Measurements from ENCODE around the gene SAMD3. TPM values are rescaled to one million over a fixed set of nuclear protein-coding genes. Genes with fewer than 3 reads are reported as not detected.

Gene SAMD3
- total RNA-seq, 4 donors from 2014 or later: 4.0 to 4.4 TPM; not detected in 2

DNA sequence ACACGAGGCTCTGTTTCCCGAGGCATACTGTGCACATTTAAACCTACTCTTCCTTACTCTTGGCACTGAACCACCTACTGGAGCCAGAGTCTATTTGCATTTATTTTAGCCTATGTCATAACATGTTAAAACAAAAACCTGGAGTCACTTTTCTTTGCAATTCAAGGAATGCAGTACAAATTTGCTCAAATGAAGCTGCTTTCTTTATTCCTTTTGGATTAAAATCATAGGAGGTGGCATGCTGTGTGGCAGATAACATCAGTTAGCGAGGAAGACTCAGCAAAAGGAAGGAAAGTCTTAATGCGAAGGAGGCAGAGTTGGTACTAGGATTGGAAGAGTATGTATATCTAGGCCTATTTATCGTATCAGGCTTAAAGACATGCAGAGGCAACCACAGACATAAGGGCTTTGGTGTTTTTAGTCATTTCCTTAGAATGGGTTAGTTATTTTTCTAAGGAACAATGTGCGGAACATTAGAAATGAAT lies 92.9 kb downstream of the SAMD3 start:
- intact Hi-C loops (cut with DNase I; ENCODE audit: low total_unique reads): no loop called here
- DNase-seq: no peak
- TF ChIP-seq, protein P1, sequence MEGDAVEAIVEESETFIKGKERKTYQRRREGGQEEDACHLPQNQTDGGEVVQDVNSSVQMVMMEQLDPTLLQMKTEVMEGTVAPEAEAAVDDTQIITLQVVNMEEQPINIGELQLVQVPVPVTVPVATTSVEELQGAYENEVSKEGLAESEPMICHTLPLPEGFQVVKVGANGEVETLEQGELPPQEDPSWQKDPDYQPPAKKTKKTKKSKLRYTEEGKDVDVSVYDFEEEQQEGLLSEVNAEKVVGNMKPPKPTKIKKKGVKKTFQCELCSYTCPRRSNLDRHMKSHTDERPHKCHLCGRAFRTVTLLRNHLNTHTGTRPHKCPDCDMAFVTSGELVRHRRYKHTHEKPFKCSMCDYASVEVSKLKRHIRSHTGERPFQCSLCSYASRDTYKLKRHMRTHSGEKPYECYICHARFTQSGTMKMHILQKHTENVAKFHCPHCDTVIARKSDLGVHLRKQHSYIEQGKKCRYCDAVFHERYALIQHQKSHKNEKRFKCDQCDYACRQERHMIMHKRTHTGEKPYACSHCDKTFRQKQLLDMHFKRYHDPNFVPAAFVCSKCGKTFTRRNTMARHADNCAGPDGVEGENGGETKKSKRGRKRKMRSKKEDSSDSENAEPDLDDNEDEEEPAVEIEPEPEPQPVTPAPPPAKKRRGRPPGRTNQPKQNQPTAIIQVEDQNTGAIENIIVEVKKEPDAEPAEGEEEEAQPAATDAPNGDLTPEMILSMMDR (IDR thresholded peaks at IDR 0.05): no peak
- TF ChIP-seq EP300 (IDR thresholded peaks at IDR 0.05; ENCODE audit: low read depth): no peak
- H3K9me3 ChIP-seq: no peaks in the 10 kb centered on the region
- H3K27me3 ChIP-seq: no peaks in the 10 kb centered on the region
- H3K4me3 ChIP-seq: no peak overlapping the region
- peaks cover 0 to 22% (median 1%) of the 10 kb centered on the region in 4 donors for H3K4me1 ChIP-seq
- WGBS, 2 donors (ENCODE audit: low coverage in 1 of 2): 79 to 80% methylated on average over 6 of the region's 6 CpGs
- H3K27ac ChIP-seq: no peak overlapping the region
- no peaks in the 10 kb centered on the region for H3K36me3 ChIP-seq
- in situ Hi-C loops (cut with MboI; ENCODE audit: low pct_ligation_motif_present in 1 of 4, low pct_unique_long_range_greater_than_20kb in 1 of 4, low sequenced_read_pairs in 3 of 4): no loop called here

DNA sequence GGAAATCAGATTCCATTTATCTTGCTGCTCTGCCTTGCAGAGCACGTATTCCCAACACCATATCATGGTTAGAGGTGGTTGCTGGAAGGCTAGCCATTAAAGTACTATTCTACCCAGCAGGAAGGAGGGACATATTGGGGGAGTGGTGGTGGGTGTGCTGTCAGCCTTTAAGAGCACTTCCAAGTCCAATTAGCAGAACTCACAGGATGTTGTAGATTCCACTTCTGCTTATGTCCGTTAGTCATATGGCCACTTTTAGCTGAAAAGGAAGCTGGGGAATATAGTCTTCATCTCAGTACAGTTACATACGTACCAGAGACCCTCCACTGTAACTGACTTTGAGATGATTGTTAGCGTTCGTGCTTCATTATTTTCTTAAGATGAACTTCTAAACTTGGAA lies 94.4 kb downstream of the SAMD3 start:
- H3K4me1 ChIP-seq: peaks cover 0 to 15% (median 1%) of the 10 kb centered on the region in 4 donors
- H3K27me3 ChIP-seq: no peaks in the 10 kb centered on the region
- no peaks in the 10 kb centered on the region for H3K9me3 ChIP-seq
- WGBS, 2 donors (ENCODE audit: low coverage in 1 of 2): 92 to 93% methylated on average over 4 to 5 of the region's 5 CpGs
- no peak overlapping the region for H3K27ac ChIP-seq
- in situ Hi-C loops (cut with MboI; ENCODE audit: low pct_ligation_motif_present in 1 of 4, low pct_unique_long_range_greater_than_20kb in 1 of 4, low sequenced_read_pairs in 3 of 4): no loop called here
- no peak for TF ChIP-seq POLR2A (IDR thresholded peaks at IDR 0.05)
- TF ChIP-seq, protein P1 (IDR thresholded peaks at IDR 0.05): no peak
- no peak for TF ChIP-seq EP300 (IDR thresholded peaks at IDR 0.05; ENCODE audit: low read depth)
- no peak for TF ChIP-seq POLR2AphosphoS5 (IDR thresholded peaks at IDR 0.05)
- no peak for DNase-seq
- no peak overlapping the region for H3K4me3 ChIP-seq
- H3K36me3 ChIP-seq: no peaks in the 10 kb centered on the region
- intact Hi-C loops (cut with DNase I; ENCODE audit: low total_unique reads): no loop called here

DNA sequence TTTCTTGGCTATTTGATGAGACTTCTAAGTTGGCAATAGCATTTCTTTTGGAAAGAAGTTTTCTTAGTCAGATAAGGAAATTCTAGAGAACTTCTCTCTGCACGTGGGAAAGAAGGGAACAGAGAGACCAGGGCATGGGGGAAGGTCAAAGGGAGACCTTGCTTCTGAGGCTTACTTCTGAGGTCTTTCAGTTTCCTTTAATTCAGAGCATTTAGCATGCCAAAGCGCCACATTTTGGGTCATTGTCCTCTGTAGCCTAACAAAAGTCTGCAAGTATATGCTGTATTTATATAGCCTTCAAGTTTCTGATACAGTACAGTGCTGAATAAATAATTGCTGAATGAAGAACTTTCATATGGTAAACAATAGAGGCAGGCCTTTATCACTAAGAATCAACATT lies 95.6 kb downstream of the SAMD3 start:
- in situ Hi-C loops (cut with MboI; ENCODE audit: low pct_ligation_motif_present in 1 of 4, low pct_unique_long_range_greater_than_20kb in 1 of 4, low sequenced_read_pairs in 3 of 4) (no loop called here), intact Hi-C loops (cut with DNase I; ENCODE audit: low total_unique reads) (no loop called here)
- H3K27ac ChIP-seq: no peak overlapping the region
- no peak for TF ChIP-seq POLR2AphosphoS5 (IDR thresholded peaks at IDR 0.05)
- no peaks in the 10 kb centered on the region for H3K36me3 ChIP-seq
- H3K4me1 ChIP-seq: peaks cover 0 to 7% (median 1%) of the 10 kb centered on the region in 4 donors
- H3K27me3 ChIP-seq: no peaks in the 10 kb centered on the region
- WGBS, 2 donors (ENCODE audit: low coverage in 1 of 2): 75 to 83% methylated on average over 2 of the region's 2 CpGs
- DNase-seq: no peak
- H3K4me3 ChIP-seq: no peak overlapping the region
- no peaks in the 10 kb centered on the region for H3K9me3 ChIP-seq

DNA sequence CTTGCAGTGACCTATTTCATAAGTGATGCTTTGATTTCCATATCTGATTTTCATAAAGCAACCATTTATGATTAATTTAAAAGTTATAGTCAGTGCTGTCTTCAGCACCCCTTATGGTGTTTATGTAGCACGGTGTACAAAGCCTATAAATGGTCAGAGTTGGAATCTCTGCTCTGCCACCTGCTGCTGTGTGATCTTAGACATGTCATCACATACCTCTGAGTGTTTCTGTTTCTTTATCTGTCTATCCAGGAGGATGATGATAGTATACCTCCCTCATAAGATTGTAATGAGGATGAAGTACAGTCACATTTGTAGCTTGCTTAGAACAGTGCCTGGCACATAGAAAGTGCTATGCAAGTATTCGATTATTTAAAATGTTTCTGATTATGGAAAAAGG lies 100.5 kb downstream of the SAMD3 start:
- no peaks in the 10 kb centered on the region for H3K36me3 ChIP-seq
- no peaks in the 10 kb centered on the region for H3K27me3 ChIP-seq
- no peaks in the 10 kb centered on the region for H3K9me3 ChIP-seq
- no peak overlapping the region for H3K27ac ChIP-seq
- TF ChIP-seq POLR2A (IDR thresholded peaks at IDR 0.05): no peak
- TF ChIP-seq, protein P1 (IDR thresholded peaks at IDR 0.05): no peak
- no peak for TF ChIP-seq POLR2AphosphoS5 (IDR thresholded peaks at IDR 0.05)
- no peak for TF ChIP-seq EP300 (IDR thresholded peaks at IDR 0.05; ENCODE audit: low read depth)
- no peak overlapping the region for H3K4me3 ChIP-seq
- WGBS, 2 donors (ENCODE audit: low coverage in 1 of 2): 72 to 77% methylated on average over 2 of the region's 2 CpGs
- intact Hi-C loops (cut with DNase I; ENCODE audit: low total_unique reads) (no loop called here), in situ Hi-C loops (cut with MboI; ENCODE audit: low pct_ligation_motif_present in 1 of 4, low pct_unique_long_range_greater_than_20kb in 1 of 4, low sequenced_read_pairs in 3 of 4) (no loop called here)
- no peak for DNase-seq
- no peaks in the 10 kb centered on the region for H3K4me1 ChIP-seq

DNA sequence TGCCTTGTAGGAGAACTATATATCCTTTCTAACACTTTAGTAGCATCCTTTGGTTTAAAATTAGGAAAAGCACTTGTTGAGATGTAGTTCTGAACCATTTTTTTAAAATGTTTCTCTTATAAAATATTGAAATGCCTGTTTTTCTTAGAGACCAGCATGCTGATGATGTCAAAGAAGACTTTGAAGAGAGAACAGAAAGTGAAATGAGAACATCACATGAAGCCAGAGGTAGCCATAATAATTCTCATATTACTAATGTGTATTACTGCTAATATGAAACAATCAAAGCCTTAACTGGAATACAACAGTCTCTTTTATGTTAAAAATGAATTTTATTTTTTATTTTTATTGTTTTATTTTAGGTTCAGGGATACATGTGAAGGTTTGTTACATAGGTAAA lies 102.0 kb downstream of the SAMD3 start:
- Histone ChIP-seq H3K4me1 (no peaks in the 10 kb centered on the region), H3K27ac (no peak overlapping the region), H3K36me3 (no peaks in the 10 kb centered on the region), H3K9me3 (no peaks in the 10 kb centered on the region), H3K27me3 (no peaks in the 10 kb centered on the region), H3K4me3 (no peak overlapping the region)
- no peak for DNase-seq
- in situ Hi-C loops (cut with MboI; ENCODE audit: low pct_ligation_motif_present in 1 of 4, low pct_unique_long_range_greater_than_20kb in 1 of 4, low sequenced_read_pairs in 3 of 4) (no loop called here), intact Hi-C loops (cut with DNase I; ENCODE audit: low total_unique reads) (no loop called here)
- TF ChIP-seq EP300 (IDR thresholded peaks at IDR 0.05; ENCODE audit: low read depth) (no peak), POLR2AphosphoS5 (IDR thresholded peaks at IDR 0.05) (no peak), POLR2A (IDR thresholded peaks at IDR 0.05) (no peak)
- TF ChIP-seq, protein P1 (IDR thresholded peaks at IDR 0.05): no peak

All from transverse colon (tissue), 4 donors.